Testis (tissue), 2 donors: ENCODE measurements around the gene NETO2.
"Not testable (repeated sequence)": the region's sequence is repeated elsewhere in the genome, so short reads cannot be mapped to it uniquely, and the experiment has no call there.

Experiments
- CTCF ChIP-seq, 3 experiments: fragments of 450-650 bp in 2 of 3; fragments of 200-600 bp in 1 of 3; sonication (generic) in 1 of 3; IDR thresholded peaks; one replicate each; pipeline ENCODE4 v1.5.1; 2016 to 2019; ENCODE audit warnings: antibody characterized with exemption in 3 of 3, mild to moderate bottlenecking in 2 of 3, moderate library complexity in 1 of 3
- POLR2A ChIP-seq: fragments of 450-650 bp; IDR thresholded peaks from one replicate; pipeline ENCODE4 v1.6.1; 2017; ENCODE audit warnings: antibody characterized with exemption, mild to moderate bottlenecking, moderate library complexity

GRCh38 chr16:47102921-47103320, 40.8 kb downstream of the NETO2 start:
- TF ChIP-seq POLR2A; CTCF (IDR thresholded peaks at IDR 0.05): not testable (repeated sequence)
